Effector memory CD4-positive, alpha-beta T cell (primary cell): ENCODE results near the gene ECI2.

Experiments used
- DNase-seq, 3 donors: peaks; one replicate each; pipeline ENCODE4 v3.0.0-alpha.2; 2020
- H3K27ac ChIP-seq: 2 replicates; pipeline ENCODE4 v1.7.0; 2013; ENCODE audit warnings: mild to moderate bottlenecking, low read length, moderate library complexity; ENCODE audit not compliant: insufficient read depth, poor library complexity, severe bottlenecking
- H3K27me3 ChIP-seq: replicated peaks from 2 replicates; pipeline ENCODE4 v1.7.0; 2013; ENCODE audit warnings: mild to moderate bottlenecking, low read length; ENCODE audit not compliant: insufficient read depth, control insufficient read depth, poor library complexity, severe bottlenecking
- H3K36me3 ChIP-seq: 2 replicates; pipeline ENCODE4 v1.7.0; 2013; ENCODE audit warnings: mild to moderate bottlenecking, low read length, moderate library complexity; ENCODE audit not compliant: control insufficient read depth, insufficient read depth
- H3K4me1 ChIP-seq: 2 replicates; pipeline ENCODE4 v1.7.0; 2013; ENCODE audit warnings: low read length, mild to moderate bottlenecking; ENCODE audit not compliant: control insufficient read depth, insufficient read depth, poor library complexity, severe bottlenecking
- H3K4me3 ChIP-seq: 2 replicates; pipeline ENCODE4 v1.7.0; 2013; ENCODE audit warnings: low read length, low read depth, mild to moderate bottlenecking; ENCODE audit not compliant: insufficient read depth, poor library complexity, severe bottlenecking
- H3K9me3 ChIP-seq: 2 replicates; pipeline ENCODE4 v1.7.0; 2013; ENCODE audit warnings: mild to moderate bottlenecking, low read length, moderate library complexity; ENCODE audit not compliant: control insufficient read depth

The ECI2 gene

GRCh38 chr6:4085332-4085700 lies 50.1 kb downstream of the ECI2 start:
- Histone ChIP-seq H3K4me1 (no peaks in the 10 kb centered on the region), H3K27ac (no peak overlapping the region), H3K36me3 (no peaks in the 10 kb centered on the region), H3K4me3 (no peak overlapping the region), H3K27me3 (no peaks in the 10 kb centered on the region), H3K9me3 (no peaks in the 10 kb centered on the region)
- no peak for DNase-seq

DNA sequence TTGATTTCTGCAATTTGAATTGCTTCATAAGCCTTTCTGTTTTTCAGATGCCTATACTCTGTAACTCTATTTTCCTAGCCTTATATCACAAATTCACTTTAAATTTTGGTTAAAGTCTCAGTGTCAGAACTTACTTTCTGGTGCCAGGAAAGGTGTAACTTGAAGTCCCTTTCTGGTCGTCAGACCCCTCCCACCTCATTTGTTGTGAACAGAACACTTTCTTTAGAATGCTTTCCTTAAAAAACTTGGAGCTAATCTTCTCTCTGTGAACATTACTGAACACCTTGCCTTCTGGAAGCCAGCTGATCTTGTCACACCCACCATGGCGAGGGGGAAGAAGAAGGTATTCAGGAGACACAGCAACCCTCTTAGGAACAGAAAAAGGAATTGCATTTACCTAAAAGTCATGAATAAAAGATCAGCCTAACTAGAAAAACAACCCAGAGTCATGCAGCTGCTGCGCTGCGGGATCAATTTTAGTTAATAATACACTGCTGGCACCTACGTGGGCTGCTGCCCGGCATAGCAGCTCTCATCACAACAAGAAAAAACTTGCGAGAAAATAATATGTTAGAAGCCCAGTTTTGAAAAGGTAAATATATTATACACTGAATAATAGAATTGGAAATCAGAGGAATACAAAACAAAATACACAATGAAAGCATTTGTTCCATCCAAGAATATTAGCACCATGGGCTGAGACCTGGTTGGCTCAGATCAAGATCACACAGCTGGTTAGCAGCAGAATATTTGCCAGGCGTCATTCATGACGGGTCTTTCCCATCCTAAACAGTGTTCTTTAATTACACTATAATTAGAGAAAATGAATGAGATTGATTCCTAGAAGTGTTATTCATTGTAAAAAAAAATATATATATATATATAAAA lies 50.7 kb downstream of the ECI2 start:
- no peak overlapping the region for H3K4me3 ChIP-seq
- H3K9me3 ChIP-seq = no peaks in the 10 kb centered on the region
- H3K4me1 ChIP-seq = no peaks in the 10 kb centered on the region
- H3K27ac ChIP-seq = no peak overlapping the region
- no peaks in the 10 kb centered on the region for H3K27me3 ChIP-seq
- H3K36me3 ChIP-seq = no peaks in the 10 kb centered on the region
- no peak for DNase-seq

- no peak within 1 kb of the TSS for H3K27ac ChIP-seq
Measured at GRCh38 chr6:4078691-4079471, 56.5 kb downstream of the ECI2 start, which contains the start of gene FAM217A. TSS of gene FAM217A (minus strand) at chr6:4079137. CDS start at chr6:4077414, 1,723 bp downstream.

DNA sequence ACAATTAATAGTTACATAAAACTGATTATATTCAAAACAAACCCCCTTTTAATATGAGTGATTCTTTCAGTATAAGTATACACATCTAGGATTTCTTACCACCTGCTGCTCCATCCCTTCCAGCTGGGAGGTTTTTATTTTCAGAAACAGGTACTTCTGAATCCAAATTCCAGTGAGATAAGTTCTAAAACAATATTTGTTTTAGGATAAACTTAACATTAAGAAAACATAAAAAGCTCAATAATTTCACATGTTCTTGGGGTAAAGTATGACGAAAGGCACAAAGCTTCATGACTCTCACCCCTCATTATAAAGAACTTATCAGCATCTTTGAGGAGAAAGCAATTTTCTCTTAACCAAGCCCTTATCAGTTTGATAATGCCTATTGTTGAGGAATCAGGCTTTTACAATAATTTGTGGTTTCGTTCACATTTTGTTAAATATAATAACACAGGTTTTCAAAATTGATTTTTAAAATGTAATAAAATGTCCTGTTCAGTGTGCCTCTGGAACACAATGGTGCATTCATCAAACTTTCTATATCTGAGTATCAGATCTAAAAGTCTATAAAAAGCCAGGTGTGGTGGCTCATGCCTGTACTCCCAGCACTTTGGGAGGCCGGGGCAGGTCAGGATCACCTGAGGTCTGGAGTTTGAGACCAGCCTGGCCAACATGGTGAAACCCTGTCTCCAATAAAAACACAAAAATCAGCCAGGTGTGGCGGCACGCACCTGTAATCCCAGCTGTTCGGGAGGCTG lies 60.7 kb downstream of the ECI2 start:
- no peak overlapping the region for H3K4me3 ChIP-seq
- DNase-seq = no peak
- H3K27me3 ChIP-seq = no peaks in the 10 kb centered on the region
- H3K9me3 ChIP-seq = no peaks in the 10 kb centered on the region
- no peaks in the 10 kb centered on the region for H3K36me3 ChIP-seq
- no peak overlapping the region for H3K27ac ChIP-seq
- no peaks in the 10 kb centered on the region for H3K4me1 ChIP-seq

More at GRCh38 chr6:4078691-4079471, 56.5 kb downstream of the ECI2 start, which contains the start of gene FAM217A:
- H3K4me3 ChIP-seq = no peak within 1 kb of the TSS
- DNase-seq = no peak
- no peaks in the 10 kb centered on the region for H3K9me3 ChIP-seq
- no peaks in the 10 kb centered on the region for H3K27me3 ChIP-seq
- no peaks in the 10 kb centered on the region for H3K36me3 ChIP-seq
- no peaks in the 10 kb centered on the region for H3K4me1 ChIP-seq

GRCh38 chr6:4071330-4071729 lies 64.0 kb downstream of the ECI2 start:
- H3K9me3 ChIP-seq = no peaks in the 10 kb centered on the region
- H3K4me3 ChIP-seq = no peak overlapping the region
- H3K27me3 ChIP-seq = no peaks in the 10 kb centered on the region
- no peaks in the 10 kb centered on the region for H3K4me1 ChIP-seq
- H3K36me3 ChIP-seq = no peaks in the 10 kb centered on the region
- no peak overlapping the region for H3K27ac ChIP-seq
- no peak for DNase-seq

GRCh38 chr6:4069199-4069598 lies 66.2 kb downstream of the ECI2 start:
- no peaks in the 10 kb centered on the region for H3K27me3 ChIP-seq
- DNase-seq = no peak
- no peaks in the 10 kb centered on the region for H3K9me3 ChIP-seq
- no peak overlapping the region for H3K27ac ChIP-seq
- H3K36me3 ChIP-seq = peaks cover 3% of the 10 kb centered on the region
- H3K4me3 ChIP-seq = no peak overlapping the region
- no peaks in the 10 kb centered on the region for H3K4me1 ChIP-seq

DNA sequence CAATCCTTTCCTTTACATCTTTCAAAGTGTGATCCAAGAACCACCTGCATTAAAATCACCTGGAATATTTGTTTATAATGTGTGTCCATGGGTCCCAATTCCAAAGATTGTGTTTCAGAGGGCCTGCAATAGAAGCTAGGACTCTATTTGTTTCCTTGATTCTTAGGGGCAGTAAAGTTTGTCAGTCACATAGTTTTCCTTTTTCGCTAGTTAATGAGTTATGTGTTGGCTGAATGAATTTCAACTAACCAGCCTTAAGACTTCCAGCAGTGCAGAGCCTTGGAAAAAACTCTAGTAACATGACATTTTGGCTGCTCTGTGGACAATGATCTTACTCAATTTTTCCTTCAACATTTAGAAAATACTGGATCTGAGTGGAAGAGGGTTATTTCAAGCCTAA lies 67.7 kb downstream of the ECI2 start:
- H3K36me3 ChIP-seq = peaks cover 3% of the 10 kb centered on the region
- H3K4me1 ChIP-seq = no peaks in the 10 kb centered on the region
- H3K9me3 ChIP-seq = no peaks in the 10 kb centered on the region
- DNase-seq = no peak
- H3K27me3 ChIP-seq = no peaks in the 10 kb centered on the region
- no peak overlapping the region for H3K27ac ChIP-seq
- H3K4me3 ChIP-seq = no peak overlapping the region

DNA sequence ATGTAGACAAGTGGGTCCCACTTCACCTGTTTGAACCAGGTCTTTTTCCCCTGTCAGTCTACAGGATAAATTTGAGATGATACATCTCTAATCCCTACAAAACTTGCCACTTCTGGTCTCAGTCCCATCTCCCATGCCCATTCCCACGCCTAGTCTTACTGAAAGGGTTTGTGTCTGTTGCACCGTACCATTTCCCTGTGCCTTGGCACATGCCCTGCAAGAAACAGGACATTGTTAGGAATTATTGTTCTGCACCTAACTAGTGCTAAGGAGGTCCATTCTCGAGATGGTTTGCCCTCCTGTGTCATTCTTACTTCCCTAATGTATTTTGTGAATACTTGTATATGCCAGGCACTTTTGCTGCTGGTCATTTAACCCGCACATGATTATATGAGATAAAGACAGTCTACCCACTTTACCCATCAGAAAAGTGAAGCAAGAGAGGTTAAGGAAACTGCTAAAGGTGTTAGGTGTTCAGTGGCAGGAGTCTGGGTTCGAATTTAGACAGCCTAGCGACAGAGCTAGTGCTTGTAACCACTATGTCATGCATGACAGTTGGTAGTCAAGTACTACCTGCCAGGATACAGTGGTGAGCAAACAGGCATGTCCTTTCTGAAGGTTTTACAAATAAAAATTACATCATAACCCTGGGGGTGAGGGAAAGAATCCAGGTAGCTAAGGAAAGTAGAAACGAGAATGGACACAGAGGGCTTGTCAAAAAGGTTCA lies 69.2 kb downstream of the ECI2 start:
- Histone ChIP-seq H3K27me3 (no peaks in the 10 kb centered on the region), H3K9me3 (no peaks in the 10 kb centered on the region), H3K4me1 (no peaks in the 10 kb centered on the region), H3K4me3 (no peak overlapping the region), H3K27ac (no peak overlapping the region), H3K36me3 (peaks cover 17% of the 10 kb centered on the region)
- no peak for DNase-seq
